HepG2 (cell line): ENCODE results near the gene PIGL. TPM values are rescaled to one million over a fixed set of nuclear protein-coding genes. Genes with fewer than 3 reads are reported as not detected.

ENCODE experiments used
- CBX1 ChIP-seq: IDR thresholded peaks from one replicate; pipeline ENCODE4 v1.6.1; 2016; ENCODE audit warnings: antibody characterized with exemption, low read depth
- CREBL2 ChIP-seq: sonication (generic); formaldehyde crosslinking; IDR thresholded peaks from 2 replicates; pipeline ENCODE4 v1.8.1; 2023; ENCODE audit warnings: missing genetic modification reagents, mild to moderate bottlenecking, borderline replicate concordance
- FIP1L1 ChIP-seq: fragments of 200-400 bp; formaldehyde crosslinking; IDR thresholded peaks from 2 replicates; pipeline ENCODE4 v1.6.1; 2018; ENCODE audit warnings: low read depth, mild to moderate bottlenecking, low read length, moderate library complexity, borderline replicate concordance; ENCODE audit not compliant: insufficient read depth
- HMG20A ChIP-seq: IDR thresholded peaks from 2 replicates; pipeline ENCODE4 v1.6.1; 2016; ENCODE audit warnings: borderline replicate concordance
- JARID2 ChIP-seq: sonication (generic); formaldehyde crosslinking; IDR thresholded peaks from 2 replicates; pipeline ENCODE4 v1.8.1; 2023; ENCODE audit warnings: missing genetic modification reagents, inconsistent platforms; ENCODE audit not compliant: insufficient replicate concordance
- NCOR1 ChIP-seq: fragments of 200-600 bp; sonication (generic); IDR thresholded peaks from 2 replicates; pipeline ENCODE4 v1.7.0; 2017; ENCODE audit warnings: antibody characterized with exemption, low read length, borderline replicate concordance
- NFYC ChIP-seq: IDR thresholded peaks from 2 replicates; pipeline ENCODE4 v1.6.1; 2016; ENCODE audit warnings: missing genetic modification reagents, missing compliant biosample characterization
- PCBP1 ChIP-seq: fragments of 200-400 bp; formaldehyde crosslinking; IDR thresholded peaks from 2 replicates; pipeline ENCODE4 v1.6.1; 2017; ENCODE audit warnings: mild to moderate bottlenecking, low read depth, low read length, borderline replicate concordance
- RBM22 ChIP-seq: fragments of 200-400 bp; formaldehyde crosslinking; optimal IDR thresholded peaks from 2 replicates; pipeline ENCODE3; 2017; ENCODE audit warnings: mild to moderate bottlenecking, low read length, moderate library complexity
- SP1 ChIP-seq, 2 experiments: fragments of 450-650 bp in 1 of 2; sonication (generic) in 1 of 2; formaldehyde crosslinking in 1 of 2; IDR thresholded peaks; 2 replicates each; pipeline versions ENCODE4 v1.4.0 to v1.6.1; 2016 to 2020; ENCODE audit warnings: missing genetic modification reagents in 1 of 2
- SSRP1 ChIP-seq: IDR thresholded peaks from 2 replicates; pipeline ENCODE4 v1.6.1; 2016; ENCODE audit warnings: control low read depth
- ZFP62 ChIP-seq: sonication (generic); formaldehyde crosslinking; IDR thresholded peaks from 2 replicates; pipeline ENCODE4 v1.4.0; 2020; ENCODE audit warnings: missing genetic modification reagents
- polyA plus RNA-seq, 8 experiments: library from polyadenylated mRNA; depleted of rRNA in 3 of 8; stranded (reverse) in 7 of 8; unstranded in 1 of 8; fragments of >200 nt; fragmentation: Illumina TruSeq in 4 of 8; extraction: Trizol in 4 of 8; gene quantifications; 2 replicates each; pipeline versions ENCODE4 v1.2.1 to v1.2.3, GENCODE V29; 2011 to 2016; ENCODE audit warnings: low read depth in 4 of 8, missing spikeins in 1 of 8, mixed read lengths in 1 of 8; ENCODE audit not compliant: insufficient read depth in 1 of 8
- total RNA-seq, 5 experiments: library from RNA; depleted of rRNA; stranded (reverse); fragments of >200 nt; fragmentation: Illumina TruSeq; extraction: Trizol; gene quantifications; 2 replicates each; pipeline ENCODE4 v1.2.3, GENCODE V29; 2016; ENCODE audit warnings: low read depth in 1 of 5
- TF ChIP-seq, protein P1 (sequence below): sonication (generic); formaldehyde crosslinking; IDR thresholded peaks from 2 replicates; pipeline ENCODE4 v1.5.0; 2020; ENCODE audit warnings: missing genetic modification reagents
- TF ChIP-seq, protein P2 (sequence below): IDR thresholded peaks from 2 replicates; pipeline ENCODE4 v1.6.1; 2016; ENCODE audit warnings: missing compliant biosample characterization, missing genetic modification reagents, borderline replicate concordance
- TF ChIP-seq, protein P3 (sequence below): sonication (generic); formaldehyde crosslinking; IDR thresholded peaks from 2 replicates; pipeline ENCODE4 v1.4.0; 2020; ENCODE audit warnings: missing genetic modification reagents, borderline replicate concordance
- TF ChIP-seq, protein P4 (sequence below): sonication (generic); formaldehyde crosslinking; IDR thresholded peaks from 2 replicates; pipeline ENCODE4 v1.8.1; 2022; ENCODE audit warnings: mild to moderate bottlenecking, missing genetic modification reagents
- TF ChIP-seq, protein P5 (sequence below): sonication (generic); formaldehyde crosslinking; IDR thresholded peaks from 2 replicates; pipeline ENCODE4 v1.5.0; 2020; ENCODE audit warnings: mild to moderate bottlenecking, missing genetic modification reagents

Gene PIGL
- total and polyA plus RNA-seq, 2 of the 13 experiments (the other 11 are each of a cell fraction or from before 2014, with no cell fraction given), result 28.5 to 63.8 TPM

- no peak for TF ChIP-seq PCBP1
- TF ChIP-seq, protein P1, sequence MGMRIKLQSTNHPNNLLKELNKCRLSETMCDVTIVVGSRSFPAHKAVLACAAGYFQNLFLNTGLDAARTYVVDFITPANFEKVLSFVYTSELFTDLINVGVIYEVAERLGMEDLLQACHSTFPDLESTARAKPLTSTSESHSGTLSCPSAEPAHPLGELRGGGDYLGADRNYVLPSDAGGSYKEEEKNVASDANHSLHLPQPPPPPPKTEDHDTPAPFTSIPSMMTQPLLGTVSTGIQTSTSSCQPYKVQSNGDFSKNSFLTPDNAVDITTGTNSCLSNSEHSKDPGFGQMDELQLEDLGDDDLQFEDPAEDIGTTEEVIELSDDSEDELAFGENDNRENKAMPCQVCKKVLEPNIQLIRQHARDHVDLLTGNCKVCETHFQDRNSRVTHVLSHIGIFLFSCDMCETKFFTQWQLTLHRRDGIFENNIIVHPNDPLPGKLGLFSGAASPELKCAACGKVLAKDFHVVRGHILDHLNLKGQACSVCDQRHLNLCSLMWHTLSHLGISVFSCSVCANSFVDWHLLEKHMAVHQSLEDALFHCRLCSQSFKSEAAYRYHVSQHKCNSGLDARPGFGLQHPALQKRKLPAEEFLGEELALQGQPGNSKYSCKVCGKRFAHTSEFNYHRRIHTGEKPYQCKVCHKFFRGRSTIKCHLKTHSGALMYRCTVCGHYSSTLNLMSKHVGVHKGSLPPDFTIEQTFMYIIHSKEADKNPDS (CRISPR knock-in tag), result peak; percentile 52; the same call in 1 of the 2 replicates
- TF ChIP-seq JARID2 (CRISPR knock-in tag), result no peak
- no peak; the same call in 1 of the 2 replicates for TF ChIP-seq SSRP1 (CRISPR knock-in tag)
- TF ChIP-seq CREBL2 (CRISPR knock-in tag), result no peak
- TF ChIP-seq, protein P2, sequence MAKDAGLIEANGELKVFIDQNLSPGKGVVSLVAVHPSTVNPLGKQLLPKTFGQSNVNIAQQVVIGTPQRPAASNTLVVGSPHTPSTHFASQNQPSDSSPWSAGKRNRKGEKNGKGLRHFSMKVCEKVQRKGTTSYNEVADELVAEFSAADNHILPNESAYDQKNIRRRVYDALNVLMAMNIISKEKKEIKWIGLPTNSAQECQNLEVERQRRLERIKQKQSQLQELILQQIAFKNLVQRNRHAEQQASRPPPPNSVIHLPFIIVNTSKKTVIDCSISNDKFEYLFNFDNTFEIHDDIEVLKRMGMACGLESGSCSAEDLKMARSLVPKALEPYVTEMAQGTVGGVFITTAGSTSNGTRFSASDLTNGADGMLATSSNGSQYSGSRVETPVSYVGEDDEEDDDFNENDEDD (CRISPR knock-in tag), result peak; percentile 34; the same call in 1 of the 2 replicates
- TF ChIP-seq, protein P3, sequence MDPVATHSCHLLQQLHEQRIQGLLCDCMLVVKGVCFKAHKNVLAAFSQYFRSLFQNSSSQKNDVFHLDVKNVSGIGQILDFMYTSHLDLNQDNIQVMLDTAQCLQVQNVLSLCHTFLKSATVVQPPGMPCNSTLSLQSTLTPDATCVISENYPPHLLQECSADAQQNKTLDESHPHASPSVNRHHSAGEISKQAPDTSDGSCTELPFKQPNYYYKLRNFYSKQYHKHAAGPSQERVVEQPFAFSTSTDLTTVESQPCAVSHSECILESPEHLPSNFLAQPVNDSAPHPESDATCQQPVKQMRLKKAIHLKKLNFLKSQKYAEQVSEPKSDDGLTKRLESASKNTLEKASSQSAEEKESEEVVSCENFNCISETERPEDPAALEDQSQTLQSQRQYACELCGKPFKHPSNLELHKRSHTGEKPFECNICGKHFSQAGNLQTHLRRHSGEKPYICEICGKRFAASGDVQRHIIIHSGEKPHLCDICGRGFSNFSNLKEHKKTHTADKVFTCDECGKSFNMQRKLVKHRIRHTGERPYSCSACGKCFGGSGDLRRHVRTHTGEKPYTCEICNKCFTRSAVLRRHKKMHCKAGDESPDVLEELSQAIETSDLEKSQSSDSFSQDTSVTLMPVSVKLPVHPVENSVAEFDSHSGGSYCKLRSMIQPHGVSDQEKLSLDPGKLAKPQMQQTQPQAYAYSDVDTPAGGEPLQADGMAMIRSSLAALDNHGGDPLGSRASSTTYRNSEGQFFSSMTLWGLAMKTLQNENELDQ (CRISPR knock-in tag), result no peak
- peak; percentile 72; the same call in 1 of the 2 replicates for TF ChIP-seq HMG20A
- no peak for TF ChIP-seq ZFP62 (CRISPR knock-in tag)
- no peak for TF ChIP-seq SP1 (IDR thresholded peaks at IDR 0.05)
- TF ChIP-seq SP1 (CRISPR knock-in tag; IDR thresholded peaks at IDR 0.05), result peak; percentile 34; the same call in 1 of the 2 replicates
- TF ChIP-seq NFYC, result peak; percentile 21
- TF ChIP-seq NCOR1, result peak; percentile 97
- 0 out of 2 replicates have a peak, but pooled peaks have one; percentile 23 for TF ChIP-seq FIP1L1
- peak; percentile 55 for TF ChIP-seq RBM22
- TF ChIP-seq CBX1, result peak; percentile 43
- TF ChIP-seq, protein P4, sequence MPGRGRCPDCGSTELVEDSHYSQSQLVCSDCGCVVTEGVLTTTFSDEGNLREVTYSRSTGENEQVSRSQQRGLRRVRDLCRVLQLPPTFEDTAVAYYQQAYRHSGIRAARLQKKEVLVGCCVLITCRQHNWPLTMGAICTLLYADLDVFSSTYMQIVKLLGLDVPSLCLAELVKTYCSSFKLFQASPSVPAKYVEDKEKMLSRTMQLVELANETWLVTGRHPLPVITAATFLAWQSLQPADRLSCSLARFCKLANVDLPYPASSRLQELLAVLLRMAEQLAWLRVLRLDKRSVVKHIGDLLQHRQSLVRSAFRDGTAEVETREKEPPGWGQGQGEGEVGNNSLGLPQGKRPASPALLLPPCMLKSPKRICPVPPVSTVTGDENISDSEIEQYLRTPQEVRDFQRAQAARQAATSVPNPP (CRISPR knock-in tag), result no peak; the same call in 1 of the 2 replicates
- TF ChIP-seq, protein P5, sequence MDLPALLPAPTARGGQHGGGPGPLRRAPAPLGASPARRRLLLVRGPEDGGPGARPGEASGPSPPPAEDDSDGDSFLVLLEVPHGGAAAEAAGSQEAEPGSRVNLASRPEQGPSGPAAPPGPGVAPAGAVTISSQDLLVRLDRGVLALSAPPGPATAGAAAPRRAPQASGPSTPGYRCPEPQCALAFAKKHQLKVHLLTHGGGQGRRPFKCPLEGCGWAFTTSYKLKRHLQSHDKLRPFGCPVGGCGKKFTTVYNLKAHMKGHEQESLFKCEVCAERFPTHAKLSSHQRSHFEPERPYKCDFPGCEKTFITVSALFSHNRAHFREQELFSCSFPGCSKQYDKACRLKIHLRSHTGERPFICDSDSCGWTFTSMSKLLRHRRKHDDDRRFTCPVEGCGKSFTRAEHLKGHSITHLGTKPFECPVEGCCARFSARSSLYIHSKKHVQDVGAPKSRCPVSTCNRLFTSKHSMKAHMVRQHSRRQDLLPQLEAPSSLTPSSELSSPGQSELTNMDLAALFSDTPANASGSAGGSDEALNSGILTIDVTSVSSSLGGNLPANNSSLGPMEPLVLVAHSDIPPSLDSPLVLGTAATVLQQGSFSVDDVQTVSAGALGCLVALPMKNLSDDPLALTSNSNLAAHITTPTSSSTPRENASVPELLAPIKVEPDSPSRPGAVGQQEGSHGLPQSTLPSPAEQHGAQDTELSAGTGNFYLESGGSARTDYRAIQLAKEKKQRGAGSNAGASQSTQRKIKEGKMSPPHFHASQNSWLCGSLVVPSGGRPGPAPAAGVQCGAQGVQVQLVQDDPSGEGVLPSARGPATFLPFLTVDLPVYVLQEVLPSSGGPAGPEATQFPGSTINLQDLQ (CRISPR knock-in tag), result no peak
Measured at GRCh38 chr17:16286009-16286946, 69.3 kb downstream of the PIGL start (continued).
